IMR-90 (cell line): ENCODE results near the gene CC2D2A. TPM values are rescaled to one million over a fixed set of nuclear protein-coding genes. Genes with fewer than 3 reads are reported as not detected.

Experiments used
- ATAC-seq: fragments of 200-7000 bp; cut with Tn5 transposase; 2 replicates; pipeline ENCODE4 v1.9.1; 2020; ENCODE audit warnings: low read depth, mild to moderate bottlenecking, moderate library complexity
- BruUV-seq: library from RNA; stranded (reverse); fragments of 400-500 nt; replicated peaks from 2 replicates; lab custom pipeline; 2021; lab: Mats Ljungman, UMichigan
- CTCF ChIA-PET: fragments of 300-600 bp; formaldehyde crosslinking; extraction: SDS; loops from one replicate; lab custom pipeline; 2021; ENCODE audit warnings: antibody characterized with exemption; lab: Yijun Ruan, JAX
- POLR2A ChIA-PET: fragments of 300-600 bp; sonication (Branson Sonifier 250); formaldehyde crosslinking; loops from one replicate; lab custom pipeline; 2022; ENCODE audit warnings: antibody characterized with exemption; ENCODE audit not compliant: unreplicated experiment; lab: Charles Lee
- DNase-seq: peaks from one replicate; pipeline ENCODE4 v3.0.0; 2013
- H2AFZ ChIP-seq: replicated peaks from 2 replicates; pipeline ENCODE3; 2013; ENCODE audit warnings: low read length, mild to moderate bottlenecking; ENCODE audit not compliant: poor library complexity
- H2AK5ac ChIP-seq: 2 replicates; pipeline ENCODE4 v1.6.1; 2013; ENCODE audit warnings: low read depth, low read length, inconsistent platforms
- H2AK9ac ChIP-seq: replicated peaks from 2 replicates; pipeline ENCODE3; 2013; ENCODE audit warnings: mild to moderate bottlenecking, low read depth, low read length, moderate library complexity; ENCODE audit not compliant: poor library complexity
- H2BK120ac ChIP-seq: 2 replicates; pipeline ENCODE4 v1.6.1; 2013; ENCODE audit warnings: low read depth, low read length, inconsistent platforms
- H2BK15ac ChIP-seq: 3 replicates; pipeline ENCODE4 v1.6.1; 2013; ENCODE audit warnings: low read depth, low read length, inconsistent platforms
- H2BK20ac ChIP-seq: 2 replicates; pipeline ENCODE4 v1.6.1; 2013; ENCODE audit warnings: low read depth, mild to moderate bottlenecking, inconsistent platforms, low read length, moderate library complexity
- H2BK5ac ChIP-seq: 2 replicates; pipeline ENCODE4 v1.6.1; 2013; ENCODE audit warnings: mild to moderate bottlenecking, low read depth, low read length, inconsistent platforms; ENCODE audit not compliant: poor library complexity, severe bottlenecking
- H3K14ac ChIP-seq: replicated peaks from 2 replicates; pipeline ENCODE4 v1.6.1; 2013; ENCODE audit warnings: low read depth, low read length, inconsistent platforms
- H3K18ac ChIP-seq: 2 replicates; pipeline ENCODE4 v1.6.1; 2013; ENCODE audit warnings: low read depth, low read length, control low read depth
- H3K23ac ChIP-seq: 2 replicates; pipeline ENCODE4 v1.6.1; 2013; ENCODE audit warnings: low read depth, low read length, inconsistent platforms
- H3K27ac ChIP-seq: 2 replicates; pipeline ENCODE4 v1.5.1; 2013; ENCODE audit warnings: mild to moderate bottlenecking, control low read depth, low read length; ENCODE audit not compliant: insufficient read depth
- H3K27me3 ChIP-seq: 2 replicates; pipeline ENCODE4 v1.6.1; 2013; ENCODE audit warnings: low read length; ENCODE audit not compliant: control insufficient read depth, insufficient read depth
- H3K36me3 ChIP-seq: 2 replicates; pipeline ENCODE4 v1.6.1; 2013; ENCODE audit warnings: low read length, mixed read lengths; ENCODE audit not compliant: control insufficient read depth, insufficient read depth
- H3K4ac ChIP-seq: 2 replicates; pipeline ENCODE4 v1.6.1; 2013; ENCODE audit warnings: low read depth, low read length, inconsistent platforms
- H3K4me1 ChIP-seq: 2 replicates; pipeline ENCODE4 v1.6.1; 2013; ENCODE audit warnings: low read length, mixed read lengths; ENCODE audit not compliant: control insufficient read depth, insufficient read depth
- H3K4me2 ChIP-seq: 2 replicates; pipeline ENCODE4 v1.6.1; 2013; ENCODE audit warnings: low read depth, mild to moderate bottlenecking, control low read depth, low read length, moderate library complexity
- H3K4me3 ChIP-seq: 2 replicates; pipeline ENCODE4 v1.5.1; 2013; ENCODE audit warnings: low read depth, mild to moderate bottlenecking, control low read depth, low read length, moderate library complexity; ENCODE audit not compliant: insufficient read depth
- H3K56ac ChIP-seq: 2 replicates; pipeline ENCODE4 v1.6.1; 2013; ENCODE audit warnings: low read length, inconsistent platforms; ENCODE audit not compliant: insufficient read depth; ENCODE audit errors: extremely low read depth
- H3K79me1 ChIP-seq, 2 experiments: 2 replicates each; pipeline ENCODE4 v1.6.1; 2013; ENCODE audit warnings: low read length in 2 of 2, inconsistent platforms in 1 of 2, low read depth in 1 of 2
- H3K9ac ChIP-seq: 2 replicates; pipeline ENCODE4 v1.6.1; 2013; ENCODE audit warnings: low read depth, low read length, control low read depth
- H3K9me1 ChIP-seq: 2 replicates; pipeline ENCODE4 v1.6.1; 2013; ENCODE audit warnings: low read length, inconsistent platforms; ENCODE audit not compliant: insufficient read depth
- H3K9me3 ChIP-seq: 2 replicates; pipeline ENCODE4 v1.6.1; 2013; ENCODE audit warnings: low read length; ENCODE audit not compliant: control insufficient read depth, insufficient read depth
- H4K20me1 ChIP-seq: 2 replicates; pipeline ENCODE4 v1.6.1; 2013; ENCODE audit warnings: low read length, inconsistent platforms; ENCODE audit not compliant: insufficient read depth
- H4K5ac ChIP-seq: 2 replicates; pipeline ENCODE4 v1.6.1; 2013; ENCODE audit warnings: mild to moderate bottlenecking, low read depth, low read length, control low read depth
- H4K8ac ChIP-seq, 2 experiments: 2 replicates each; pipeline ENCODE4 v1.6.1; 2013; ENCODE audit warnings: low read depth in 2 of 2, low read length in 2 of 2, control low read depth in 1 of 2, inconsistent platforms in 1 of 2
- H4K91ac ChIP-seq: 2 replicates; pipeline ENCODE4 v1.6.1; 2013; ENCODE audit warnings: low read depth, low read length, inconsistent platforms; ENCODE audit not compliant: insufficient read depth
- BHLHE40 ChIP-seq: fragments of 150-350 bp; IDR thresholded peaks from 2 replicates; pipeline ENCODE4 v1.6.1; 2016; ENCODE audit warnings: mild to moderate bottlenecking, low read depth, low read length
- CHD1 ChIP-seq: IDR thresholded peaks from 2 replicates; pipeline ENCODE4 v1.6.1; 2012; ENCODE audit warnings: low read depth, low read length, improper control_type of control experiment
- FOS ChIP-seq: fragments of 150-350 bp; IDR thresholded peaks from 2 replicates; pipeline ENCODE4 v1.6.1; 2016; ENCODE audit warnings: low read depth, low read length
- MAFK ChIP-seq: IDR thresholded peaks from 2 replicates; pipeline ENCODE4 v1.6.1; 2012; ENCODE audit warnings: low read depth, low read length, improper control_type of control experiment
- MAZ ChIP-seq: IDR thresholded peaks from 2 replicates; pipeline ENCODE4 v1.6.1; 2012; ENCODE audit warnings: low read depth, mild to moderate bottlenecking, low read length, improper control_type of control experiment, moderate library complexity, borderline replicate concordance
- POLR2A ChIP-seq: IDR thresholded peaks from 2 replicates; pipeline ENCODE4 v1.6.1; 2012; ENCODE audit warnings: mild to moderate bottlenecking, low read depth, low read length
- RFX5 ChIP-seq: IDR thresholded peaks from 2 replicates; pipeline ENCODE4 v1.8.0; 2012; ENCODE audit warnings: low read depth, mild to moderate bottlenecking, low read length, moderate library complexity
- SMC3 ChIP-seq: fragments of 150-350 bp; IDR thresholded peaks from 2 replicates; pipeline ENCODE4 v1.6.1; 2016; ENCODE audit warnings: low read depth, mild to moderate bottlenecking, antibody characterized with exemption, low read length, moderate library complexity
- WGBS, 2 experiments: methylation state at CpG; one replicate each; pipeline versions ENCODE4 v1.1.5 to v1.1.7; 2013; ENCODE audit warnings: missing lambda C conversion rate in 2 of 2; ENCODE audit not compliant: insufficient read length in 1 of 2; ENCODE audit errors: extremely low coverage in 2 of 2; 5-methylcytosine and 5-hydroxymethylcytosine counted together
- dilution Hi-C: fragments of 300-500 bp; cut with HindIII; formaldehyde crosslinking; loops from one replicate; pipeline ENCODE4 v1.14.3; 2018; ENCODE audit warnings: low sequenced_read_pairs; ENCODE audit not compliant: unreplicated experiment
- in situ Hi-C: fragments of 300-500 bp; cut with MboI; formaldehyde crosslinking; loops from 3 replicates; pipeline ENCODE4 v1.14.3; 2019; ENCODE audit warnings: low sequenced_read_pairs, inconsistent platforms, mixed read lengths
- intact Hi-C: fragments of 100-400 bp; cut with micrococcal nuclease; formaldehyde crosslinking; loops from 2 replicates; pipeline ENCODE4 v1.10.0; 2022
- polyA plus RNA-seq, 3 experiments: library from polyadenylated mRNA; depleted of rRNA; stranded (reverse); fragments of >200 nt; gene quantifications; 2 replicates each; pipeline ENCODE4 v1.2.3, GENCODE V29; 2012; ENCODE audit warnings: low replicate concordance in 1 of 3
- total RNA-seq: library from RNA; depleted of rRNA; stranded (reverse); fragments of >200 nt; gene quantifications from 2 replicates; pipeline ENCODE4 v1.2.3, GENCODE V29; 2012
- TF ChIP-seq, protein P1 (sequence below): fragments of 150-350 bp; IDR thresholded peaks from 2 replicates; pipeline ENCODE4 v1.6.1; 2017; ENCODE audit warnings: mild to moderate bottlenecking, antibody characterized with exemption, low read length, low read depth

CC2D2A gene
- total and polyA plus RNA-seq, 2 of the 4 experiments (the other 2 are of a cell fraction): 20.8 to 26.3 TPM

- POLR2A ChIA-PET: no interaction called here
- Histone ChIP-seq H3K14ac (no peak overlapping the region), H3K27me3 (no peaks in the 10 kb centered on the region), H2BK5ac (no peak overlapping the region), H3K4me2 (no peak overlapping the region), H2AK5ac (no peak overlapping the region), H3K9me3 (peaks cover 3% of the 10 kb centered on the region; the same call in 1 of the 2 replicates), H4K91ac (no peak overlapping the region), H3K4me1 (no peaks in the 10 kb centered on the region), H3K36me3 (peaks cover 3% of the 10 kb centered on the region), H2AFZ (no peak overlapping the region), H3K18ac (no peak overlapping the region), H3K9ac (no peak overlapping the region), H4K5ac (no peak overlapping the region), H4K20me1 (no peaks in the 10 kb centered on the region), H3K9me1 (peaks cover 5% of the 10 kb centered on the region; the same call in 1 of the 2 replicates), H2BK20ac (no peak overlapping the region), H3K79me1 (peaks cover 3 to 10% of the 10 kb centered on the region in 2 experiments; a peak in 3 of 4 replicates), H3K56ac (no peak overlapping the region), H2BK15ac (no peak overlapping the region), H3K23ac (no peak overlapping the region), H3K4me3 (no peak overlapping the region), H2AK9ac (no peak overlapping the region), H3K4ac (no peak overlapping the region), H3K27ac (no peak overlapping the region), H4K8ac (no peak overlapping the region), H2BK120ac (no peak overlapping the region)
- BruUV-seq: no TSS peak
- no peak for ATAC-seq
- TF ChIP-seq SMC3: no peak
- no peak for TF ChIP-seq RFX5
- TF ChIP-seq, protein P1, sequence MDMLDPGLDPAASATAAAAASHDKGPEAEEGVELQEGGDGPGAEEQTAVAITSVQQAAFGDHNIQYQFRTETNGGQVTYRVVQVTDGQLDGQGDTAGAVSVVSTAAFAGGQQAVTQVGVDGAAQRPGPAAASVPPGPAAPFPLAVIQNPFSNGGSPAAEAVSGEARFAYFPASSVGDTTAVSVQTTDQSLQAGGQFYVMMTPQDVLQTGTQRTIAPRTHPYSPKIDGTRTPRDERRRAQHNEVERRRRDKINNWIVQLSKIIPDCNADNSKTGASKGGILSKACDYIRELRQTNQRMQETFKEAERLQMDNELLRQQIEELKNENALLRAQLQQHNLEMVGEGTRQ: no peak
- TF ChIP-seq POLR2A: no peak
- TF ChIP-seq BHLHE40: no peak
- no peak for TF ChIP-seq MAZ
- no peak for TF ChIP-seq FOS
- TF ChIP-seq MAFK: no peak
- no peak for TF ChIP-seq CHD1
- 60% methylated on average over 2 of the region's 3 CpGs; no CpG with 5 or more reads in 1 of the 2 experiments for WGBS, 2 experiments
- intact Hi-C loops (no loop called here), dilution Hi-C loops (no loop called here), in situ Hi-C loops (loop anchor here (25.0 kb wide), 1 partner anchor 714 kb away; no protein-coding TSS in a partner anchor)
- DNase-seq: no peak
- CTCF ChIA-PET: no interaction called here
Observed at GRCh38 chr4:15498356-15498755, 28.7 kb downstream of the CC2D2A start.
